Ishikawa (cell line): ENCODE results near the gene TASP1.

Experiments
- EGR1 ChIP-seq: IDR thresholded peaks from 2 replicates; pipeline ENCODE4 v1.6.1; 2012
- EP300 ChIP-seq: IDR thresholded peaks from 2 replicates; pipeline ENCODE4 v1.6.1; 2012; ENCODE audit warnings: borderline replicate concordance
- FOXM1 ChIP-seq: IDR thresholded peaks from 2 replicates; pipeline ENCODE4 v1.6.1; 2012; ENCODE audit warnings: low read depth, borderline replicate concordance
- RAD21 ChIP-seq: IDR thresholded peaks from 2 replicates; pipeline ENCODE4 v1.6.1; 2012; ENCODE audit warnings: low read depth
- REST ChIP-seq: IDR thresholded peaks from 2 replicates; pipeline ENCODE4 v1.6.1; 2012; ENCODE audit warnings: low read depth, mild to moderate bottlenecking
- TCF12 ChIP-seq: IDR thresholded peaks from 2 replicates; pipeline ENCODE4 v1.6.1; 2012; ENCODE audit warnings: low read depth
- ZBTB7A ChIP-seq: IDR thresholded peaks from 2 replicates; pipeline ENCODE4 v1.6.1; 2012; ENCODE audit warnings: low read depth
- TF ChIP-seq, protein P1 (sequence below): IDR thresholded peaks from 2 replicates; pipeline ENCODE4 v1.6.1; 2012

DNA sequence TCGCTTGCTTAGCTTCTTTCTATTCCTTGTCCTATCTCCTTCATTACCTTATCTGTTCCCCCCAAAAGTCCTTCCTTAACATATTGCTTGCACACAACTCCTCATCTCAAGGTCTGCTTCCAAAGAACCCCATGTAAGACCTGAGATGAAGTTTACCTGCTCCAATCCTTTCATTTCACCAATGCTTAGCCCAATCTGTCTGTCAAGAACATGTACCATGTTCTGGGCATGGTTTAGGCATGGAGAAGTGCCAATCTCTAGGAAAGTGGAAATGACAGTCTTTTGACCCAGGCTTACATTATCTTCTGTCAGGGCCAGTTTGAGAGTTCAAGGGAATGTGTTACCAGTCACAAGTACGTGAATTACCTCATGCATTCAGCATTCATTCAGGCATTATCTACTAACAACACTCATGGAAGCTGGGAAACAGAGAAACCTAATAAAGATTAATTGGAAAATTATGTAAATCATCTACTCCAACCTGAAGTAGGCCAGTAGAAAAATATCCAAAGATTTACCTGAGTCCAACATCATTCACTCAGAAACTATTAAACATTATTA is 15.8 kb upstream of the TASP1 start:
- TF ChIP-seq, protein P1, sequence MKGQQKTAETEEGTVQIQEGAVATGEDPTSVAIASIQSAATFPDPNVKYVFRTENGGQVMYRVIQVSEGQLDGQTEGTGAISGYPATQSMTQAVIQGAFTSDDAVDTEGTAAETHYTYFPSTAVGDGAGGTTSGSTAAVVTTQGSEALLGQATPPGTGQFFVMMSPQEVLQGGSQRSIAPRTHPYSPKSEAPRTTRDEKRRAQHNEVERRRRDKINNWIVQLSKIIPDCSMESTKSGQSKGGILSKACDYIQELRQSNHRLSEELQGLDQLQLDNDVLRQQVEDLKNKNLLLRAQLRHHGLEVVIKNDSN = no peak
- TF ChIP-seq TCF12 (no peak), EP300 (no peak), RAD21 (no peak), REST (no peak), FOXM1 (no peak), ZBTB7A (no peak), EGR1 (no peak)
